Activated CD8-positive, alpha-beta memory T cell treated with anti-CD3 and anti-CD28 coated beads for 24 hours (primary cell): Measurements from ENCODE around the gene CADM1.

Experiments used
- DNase-seq: peaks from one replicate; pipeline ENCODE4 v3.0.0-alpha.2; 2020

CADM1 gene

DNA sequence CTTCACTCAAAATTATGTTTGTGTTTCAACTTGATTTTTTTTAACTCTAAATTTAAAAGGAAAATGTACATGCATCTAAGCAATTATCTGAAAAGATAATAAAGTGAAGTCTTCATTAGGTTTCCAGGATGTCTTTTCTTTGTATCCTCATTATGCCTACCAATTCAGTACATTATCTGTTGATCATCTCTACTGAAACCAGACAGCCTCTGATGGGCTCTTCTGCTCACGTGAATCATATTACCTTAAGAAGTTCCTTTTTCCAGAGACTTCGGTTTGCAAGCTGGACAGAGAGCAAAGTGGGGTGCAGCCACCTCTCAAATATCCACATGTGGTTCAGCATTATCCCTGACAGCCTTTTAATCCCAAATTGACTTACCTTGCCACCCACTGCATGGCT, 158.4 kb downstream of the CADM1 start:
- DNase-seq = no peak

DNA sequence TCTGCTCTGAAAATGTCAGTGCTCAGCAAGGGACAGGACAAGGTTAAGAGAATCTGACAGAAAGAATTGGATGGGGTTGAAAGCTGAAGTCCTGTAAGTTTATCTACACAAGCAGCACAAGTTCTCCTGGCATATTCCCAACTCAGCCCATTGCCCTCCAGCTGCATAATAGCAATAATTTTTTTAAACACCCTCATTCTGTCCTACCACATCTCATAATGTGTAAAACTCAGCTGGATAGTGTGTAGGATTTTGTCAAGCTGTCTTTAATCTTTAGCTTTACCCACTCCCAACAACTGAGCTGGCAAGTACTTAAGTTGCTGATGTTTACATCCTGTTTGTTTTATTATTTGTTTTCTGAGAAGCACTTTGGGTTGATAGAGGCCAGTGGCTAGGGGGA, 158.9 kb downstream of the CADM1 start:
- DNase-seq = no peak

DNA sequence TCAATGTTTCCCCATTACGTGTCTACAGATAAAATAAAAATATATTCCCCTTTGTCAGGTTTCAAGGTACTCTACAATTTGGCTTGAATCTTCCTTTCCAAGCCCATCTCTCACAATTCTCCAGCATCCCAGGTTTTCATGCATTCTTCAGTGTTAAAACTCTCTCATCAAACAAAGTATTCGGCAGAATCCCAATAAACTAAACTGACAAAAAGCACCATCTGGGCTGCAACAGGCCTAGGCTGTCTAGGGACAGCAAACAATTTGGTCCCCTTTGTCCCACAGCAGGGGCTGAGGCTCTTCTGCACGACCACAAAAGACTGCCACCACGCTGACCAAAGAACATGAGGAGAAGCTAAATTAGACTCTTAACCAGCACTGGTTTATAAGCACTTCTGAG, 159.4 kb downstream of the CADM1 start:
- no peak for DNase-seq

GRCh38 chr11:115342142-115342541, 162.1 kb downstream of the CADM1 start:
- no peak for DNase-seq

GRCh38 chr11:115340874-115341273, 163.3 kb downstream of the CADM1 start:
- no peak for DNase-seq

DNA sequence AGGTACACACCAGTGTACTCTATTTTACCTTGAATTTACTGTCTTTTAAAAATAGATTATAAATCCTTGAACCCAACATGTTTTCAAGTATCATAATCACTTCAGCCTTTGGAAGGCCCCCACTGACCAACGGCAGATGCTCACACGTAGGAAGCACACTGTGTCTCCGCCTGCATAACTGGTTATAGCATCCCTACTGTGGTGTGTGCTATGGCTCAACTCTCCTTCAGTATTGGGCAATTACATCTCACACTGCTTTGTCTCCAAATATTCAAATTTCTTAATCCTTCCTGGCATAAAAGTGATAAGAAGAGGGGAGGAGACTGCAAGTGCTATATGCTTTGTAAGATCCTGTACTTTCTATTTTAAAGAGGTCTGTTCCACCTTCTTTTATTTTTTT, 165.7 kb downstream of the CADM1 start:
- no peak for DNase-seq

DNA sequence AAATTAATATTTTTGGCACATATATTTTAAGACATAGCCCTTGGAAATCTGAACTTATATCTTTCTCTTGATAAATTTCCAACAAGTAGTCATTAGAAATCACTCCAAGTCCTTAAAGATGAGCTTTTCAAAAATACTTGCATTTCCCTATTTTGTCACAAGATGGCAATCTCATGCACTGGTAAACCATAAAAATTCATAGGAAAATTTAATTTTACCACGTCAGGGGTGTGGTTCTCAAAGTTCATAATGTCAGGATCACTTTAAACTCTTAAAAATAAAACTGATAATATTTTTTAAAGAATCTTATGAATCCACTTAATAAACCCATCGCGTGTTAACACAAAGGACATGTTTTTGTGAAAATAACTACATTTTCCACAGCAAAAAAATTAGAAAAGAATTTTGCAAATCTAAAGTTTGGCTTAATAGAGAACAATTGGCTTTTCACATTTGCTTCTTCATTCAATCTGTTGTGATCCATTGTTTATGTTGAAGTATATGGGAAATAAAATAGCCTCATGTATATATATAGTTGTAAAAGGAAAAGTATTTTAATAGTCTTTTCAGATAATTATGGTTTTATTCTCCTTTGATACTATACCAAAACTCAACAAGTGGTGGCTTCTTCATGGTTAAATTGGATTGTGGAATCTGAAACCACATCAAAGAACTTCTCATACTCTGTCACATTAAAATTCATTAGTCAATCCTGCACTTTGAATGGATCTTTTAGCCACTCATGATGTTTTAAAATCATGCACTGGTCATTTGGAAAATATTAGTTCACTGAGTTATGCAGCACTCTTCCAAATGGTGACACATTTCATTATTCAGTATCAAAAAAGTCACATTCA, 169.1 kb downstream of the CADM1 start:
- DNase-seq = no peak

DNA sequence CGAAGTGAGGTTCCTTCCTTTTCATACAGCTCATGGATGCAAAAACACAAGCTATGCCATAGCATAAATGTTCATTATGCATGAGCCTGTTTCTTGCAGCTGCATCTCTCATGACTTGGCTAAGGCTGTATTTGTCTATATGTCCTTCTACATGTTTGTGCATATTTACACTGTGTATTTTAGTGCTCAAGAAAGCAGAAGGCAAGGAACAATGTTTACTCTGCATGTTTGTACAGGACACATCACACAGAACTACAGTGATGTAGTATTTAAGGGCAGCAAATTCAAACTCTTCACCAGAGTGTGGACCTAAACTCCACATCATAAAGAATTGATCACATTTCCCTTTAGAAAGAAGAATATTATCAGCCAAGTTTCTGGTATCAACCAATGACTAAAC, 170.3 kb downstream of the CADM1 start:
- no peak for DNase-seq

DNA sequence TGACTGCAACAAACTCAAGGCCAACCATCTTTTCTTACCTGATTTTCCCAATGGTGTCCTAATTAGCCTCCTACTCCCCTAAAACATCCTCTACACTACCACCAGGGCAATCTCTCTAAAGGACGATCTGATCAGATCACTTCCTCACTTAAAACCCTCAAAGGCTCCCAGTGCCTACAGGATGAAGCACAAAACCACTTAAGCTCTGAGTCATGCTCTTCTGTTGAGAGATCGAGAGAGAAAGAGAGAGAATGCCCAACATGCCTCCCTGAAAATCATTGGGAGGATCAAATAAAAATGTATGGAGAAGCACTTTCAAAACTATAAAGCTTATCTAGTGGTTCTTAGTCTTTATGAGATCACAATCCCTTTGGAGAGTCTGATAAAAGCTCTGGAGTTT, 171.1 kb downstream of the CADM1 start:
- DNase-seq = no peak

DNA sequence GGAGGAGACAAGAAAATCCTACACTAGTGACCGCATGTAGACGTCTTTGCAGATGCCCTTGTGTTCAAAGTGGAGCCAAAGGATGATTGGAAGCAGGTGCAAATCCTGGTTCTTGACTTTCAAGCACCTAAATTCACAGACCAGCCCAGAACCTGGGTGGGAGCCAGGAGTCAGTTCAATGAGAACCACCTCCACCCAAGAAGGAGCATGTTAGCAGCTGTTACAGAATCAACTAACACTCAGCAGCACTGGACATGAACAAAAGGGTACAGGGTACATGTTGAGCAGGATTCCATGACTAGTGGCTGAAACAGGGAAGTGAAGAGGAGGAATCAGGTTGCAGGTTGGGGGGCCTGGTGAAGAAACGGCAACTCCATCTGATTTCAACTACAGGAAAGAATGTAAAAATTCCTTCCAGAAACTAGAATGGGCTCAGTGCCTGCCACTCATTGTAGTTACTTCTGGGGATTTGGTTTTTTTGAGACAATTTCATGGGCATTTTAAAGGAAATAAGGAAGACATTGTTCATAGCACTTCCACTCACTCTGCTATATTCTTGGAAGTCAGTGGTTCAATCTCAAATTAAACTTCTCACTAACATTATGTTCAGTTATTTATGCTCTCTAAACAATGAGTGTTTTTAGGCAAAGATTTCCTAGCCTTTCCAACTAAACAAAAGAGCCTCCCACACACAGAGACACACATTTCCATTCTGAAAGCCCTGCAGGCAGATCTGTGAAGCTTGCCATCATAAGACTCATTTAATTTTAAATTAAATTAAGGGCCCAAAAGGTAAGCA, 173.3 kb downstream of the CADM1 start:
- no peak for DNase-seq

GRCh38 chr11:115326526-115326925, 177.7 kb downstream of the CADM1 start:
- DNase-seq = no peak

GRCh38 chr11:115325523-115325922, 178.7 kb downstream of the CADM1 start:
- DNase-seq = no peak

DNA sequence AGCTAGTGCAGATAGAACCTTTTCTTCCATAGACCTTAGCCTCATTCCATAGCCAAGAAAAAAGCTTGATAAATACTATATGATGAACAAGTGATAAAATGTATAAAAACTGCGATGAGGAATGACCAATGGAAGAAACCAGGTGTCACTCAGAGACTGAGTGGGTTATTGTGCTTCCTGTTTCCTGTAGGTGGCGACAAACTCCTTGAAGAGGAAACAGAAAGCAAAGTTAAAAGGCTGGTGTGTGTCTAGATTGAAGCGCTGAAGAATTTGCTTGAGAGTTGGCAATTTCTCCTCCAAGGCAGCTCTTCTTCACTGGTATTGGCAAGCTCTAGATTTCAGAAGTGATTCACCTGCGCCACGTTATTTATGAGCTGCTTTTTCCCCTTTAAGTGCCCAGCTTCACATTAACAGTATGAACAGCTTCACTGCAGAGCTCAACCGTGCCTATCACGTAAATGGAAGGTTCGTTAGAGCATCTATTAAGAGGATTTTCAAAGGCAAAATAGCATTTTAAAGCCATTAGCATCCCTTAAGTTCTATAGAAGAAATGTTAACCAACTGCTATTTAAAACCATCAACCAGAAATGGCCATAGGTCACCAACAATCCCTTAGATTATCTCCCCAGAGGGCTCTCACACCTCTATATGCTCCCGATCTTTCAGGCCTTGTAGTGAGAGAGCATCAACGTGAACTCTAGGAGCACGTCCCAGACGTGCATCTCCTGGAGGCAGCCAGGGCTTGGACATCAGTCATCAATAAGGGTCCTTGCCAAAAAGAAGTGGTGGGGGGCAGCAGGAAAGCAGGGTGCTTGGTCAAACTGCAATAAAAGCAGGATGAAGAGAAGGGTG, 179.4 kb downstream of the CADM1 start:
- DNase-seq = no peak

DNA sequence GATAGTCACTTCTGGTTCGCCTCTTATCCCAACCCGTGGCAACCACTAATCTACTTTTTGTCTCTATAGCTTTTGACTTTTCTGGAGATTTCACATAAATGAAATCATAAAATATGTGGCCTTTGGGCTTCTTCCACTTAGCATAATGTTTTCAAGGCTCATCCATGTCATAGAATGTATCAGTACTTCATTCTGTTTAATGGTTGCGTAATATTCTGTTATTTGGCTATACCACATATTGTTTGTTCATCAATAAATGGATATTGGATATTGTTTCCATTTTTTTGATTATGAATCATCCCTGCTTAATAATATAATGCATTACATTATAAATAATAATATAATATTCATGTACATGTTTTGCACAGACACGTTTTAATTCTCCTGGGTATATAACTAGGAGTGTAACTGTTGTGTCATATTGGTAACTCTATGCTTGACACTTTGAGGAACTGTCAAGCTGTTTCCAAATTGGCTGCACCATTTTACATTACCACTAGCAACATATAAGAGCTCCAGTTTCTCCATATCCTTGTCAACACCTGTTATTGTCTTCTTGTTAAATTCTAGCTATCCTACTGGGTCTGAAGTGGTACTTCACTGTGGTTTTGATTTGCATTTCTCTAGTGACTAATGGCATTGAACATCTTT, 181.5 kb downstream of the CADM1 start:
- DNase-seq = no peak

GRCh38 chr11:115321605-115322289, 182.5 kb downstream of the CADM1 start:
- DNase-seq = no peak

- no peak for DNase-seq
Observed at GRCh38 chr11:115317277-115318185, 186.7 kb downstream of the CADM1 start.

DNA sequence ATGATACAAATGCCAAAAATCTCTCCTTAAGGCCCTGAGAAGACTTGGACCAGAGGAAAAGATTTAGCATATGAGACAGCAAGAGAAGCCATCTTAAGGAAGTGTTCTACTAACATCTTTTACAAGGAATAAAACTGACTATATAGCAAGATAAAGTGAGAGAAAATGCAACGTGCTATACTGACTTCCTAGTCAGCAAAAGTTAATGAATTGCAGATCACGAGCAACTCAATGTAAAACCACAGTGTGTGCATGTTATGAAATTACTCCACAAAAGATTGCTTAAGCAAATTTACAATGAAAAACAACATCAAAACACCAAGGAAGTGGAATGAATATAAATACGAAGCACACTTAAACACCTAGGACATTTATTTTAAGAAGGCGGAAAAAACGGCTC, 187.5 kb downstream of the CADM1 start:
- DNase-seq = no peak

DNA sequence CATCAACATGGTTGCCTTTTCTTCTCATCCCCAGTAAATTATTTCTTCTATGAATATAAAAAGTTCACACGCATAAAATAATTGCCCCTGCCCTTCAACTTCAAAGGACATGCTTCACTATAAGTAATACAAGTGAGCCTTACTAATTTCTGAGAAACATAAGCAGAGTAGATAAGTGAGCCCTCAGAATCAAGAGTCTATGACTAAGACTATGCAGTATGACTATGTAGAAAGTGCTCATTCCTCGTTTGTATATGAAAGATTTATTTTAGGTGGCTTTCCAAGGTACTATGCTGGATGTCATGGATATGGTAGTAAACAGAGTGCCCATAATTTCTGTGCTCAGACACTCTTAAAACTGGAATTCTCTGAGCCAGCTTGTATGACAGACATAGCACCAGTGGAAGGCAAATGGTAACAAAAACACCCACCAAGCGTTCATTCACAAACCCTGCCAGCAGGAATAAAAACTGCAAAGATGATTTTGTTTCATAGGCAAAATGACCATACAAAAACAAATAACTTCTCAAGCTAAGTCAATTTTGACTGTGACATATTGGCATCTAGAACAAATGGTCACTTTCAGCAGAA, 189.8 kb downstream of the CADM1 start:
- no peak for DNase-seq

GRCh38 chr11:115313224-115313838, 190.9 kb downstream of the CADM1 start:
- DNase-seq = no peak

GRCh38 chr11:115311949-115312348, 192.3 kb downstream of the CADM1 start:
- no peak for DNase-seq
